GM18502 (cell line): Measurements from ENCODE around the gene LPIN2.
A peak's percentile ranks its signal among the peaks of the same experiment; 100 is the strongest.
"Not testable (repeated sequence)": the region's sequence is repeated elsewhere in the genome, so short reads cannot be mapped to it uniquely, and the experiment has no call there.

Experiments
- ATAC-seq: cut with Tn5 transposase; IDR thresholded peaks from one replicate; pipeline ENCODE4 v1.9.1; 2021; ENCODE audit warnings: mild to moderate bottlenecking; ENCODE audit not compliant: unreplicated experiment, poor library complexity

Gene LPIN2

GRCh38 chr18:3013024-3013804 is at the start of gene LPIN2:
TSS of gene LPIN2 (minus strand) at chr18:3013144. CDS start at chr18:2960840, 52,304 bp downstream.
- ATAC-seq = peak; percentile 85

GRCh38 chr18:3061581-3062312 is 48.8 kb upstream of the LPIN2 start:
- no peak for ATAC-seq

- peak; percentile 43 for ATAC-seq
These were observed 48.0 kb upstream of the LPIN2 start for GRCh38 chr18:3060667-3061580.

GRCh38 chr18:3059272-3059671 is 46.3 kb upstream of the LPIN2 start:
- ATAC-seq = no peak

GRCh38 chr18:3058328-3059191 is 45.6 kb upstream of the LPIN2 start:
- ATAC-seq = no peak

- ATAC-seq = no peak
These were observed 44.6 kb upstream of the LPIN2 start for GRCh38 chr18:3057526-3057925.

GRCh38 chr18:3056311-3056710 is 43.4 kb upstream of the LPIN2 start:
- no peak for ATAC-seq

- ATAC-seq = no peak
These were observed 42.9 kb upstream of the LPIN2 start for GRCh38 chr18:3055816-3056215.

- no peak for ATAC-seq
These were observed 42.3 kb upstream of the LPIN2 start for GRCh38 chr18:3055186-3055728.

GRCh38 chr18:3054780-3055179 is 41.8 kb upstream of the LPIN2 start:
- ATAC-seq = no peak

GRCh38 chr18:3054214-3054613 is 41.3 kb upstream of the LPIN2 start:
- ATAC-seq = no peak

GRCh38 chr18:3053081-3053480 is 40.1 kb upstream of the LPIN2 start:
- no peak for ATAC-seq

GRCh38 chr18:3052411-3052758 is 39.4 kb upstream of the LPIN2 start:
- no peak for ATAC-seq

GRCh38 chr18:3051718-3052410 is 38.9 kb upstream of the LPIN2 start:
- no peak for ATAC-seq

- ATAC-seq = not testable (repeated sequence)
These were observed 37.0 kb upstream of the LPIN2 start for GRCh38 chr18:3049897-3050454.

- ATAC-seq = no peak
These were observed 35.9 kb upstream of the LPIN2 start for GRCh38 chr18:3048820-3049349.

- ATAC-seq = no peak
These were observed 35.2 kb upstream of the LPIN2 start for GRCh38 chr18:3048121-3048520.

- ATAC-seq = peak; percentile 70
These were observed 33.4 kb upstream of the LPIN2 start for GRCh38 chr18:3046216-3046808.
